PC-3 (cell line): Measurements from ENCODE around the gene RABGGTA. TPM values are rescaled to one million over a fixed set of nuclear protein-coding genes. Genes with fewer than 3 reads are reported as not detected.

Source experiments
- ATAC-seq: fragments of 200-7000 bp; cut with Tn5 transposase; 2 replicates; pipeline ENCODE4 v1.9.1; 2020; ENCODE audit warnings: mild to moderate bottlenecking, moderate library complexity
- BruUV-seq: library from RNA; stranded (reverse); fragments of 400-500 nt; replicated peaks from 2 replicates; lab custom pipeline; 2021; lab: Mats Ljungman, UMichigan
- CTCF ChIA-PET: fragments of 300-600 bp; sonication (Branson Sonifier 250); formaldehyde crosslinking; loops from one replicate; lab custom pipeline; 2022; ENCODE audit warnings: antibody characterized with exemption; lab: Charles Lee
- POLR2A ChIA-PET: fragments of 300-600 bp; sonication (Branson Sonifier 250); formaldehyde crosslinking; loops from one replicate; lab custom pipeline; 2022; ENCODE audit warnings: antibody characterized with exemption; ENCODE audit not compliant: unreplicated experiment; lab: Charles Lee
- DNase-seq: peaks from one replicate; pipeline ENCODE4 v3.0.0-alpha.2; 2015
- H2AFZ ChIP-seq: fragments of 300-600 bp; sonication (generic); 2 replicates; pipeline ENCODE4 v1.6.0; 2016; ENCODE audit warnings: antibody characterized with exemption, low read length
- H3F3A ChIP-seq: fragments of 300-600 bp; sonication (generic); one replicate; pipeline ENCODE4 v1.6.0; 2017; ENCODE audit warnings: antibody characterized with exemption, low read length, control low read depth, mild to moderate bottlenecking; ENCODE audit not compliant: unreplicated experiment
- H3K27ac ChIP-seq: fragments of 300-600 bp; sonication (generic); 2 replicates; pipeline ENCODE4 v1.5.1; 2016; ENCODE audit warnings: mild to moderate bottlenecking, low read length
- H3K27me3 ChIP-seq: fragments of 300-600 bp; sonication (generic); 2 replicates; pipeline ENCODE4 v1.6.1; 2016; ENCODE audit warnings: low read length, mixed read lengths
- H3K36me3 ChIP-seq: fragments of 300-600 bp; sonication (generic); 2 replicates; pipeline ENCODE4 v1.6.1; 2016; ENCODE audit warnings: low read depth, mixed run types, low read length, mixed read lengths
- H3K4me1 ChIP-seq: fragments of 300-600 bp; sonication (generic); 2 replicates; pipeline ENCODE4 v1.5.1; 2016; ENCODE audit warnings: low read length; ENCODE audit not compliant: insufficient read depth
- H3K4me2 ChIP-seq: fragments of 300-600 bp; sonication (generic); 2 replicates; pipeline ENCODE4 v1.6.0; 2016; ENCODE audit warnings: low read length
- H3K4me3 ChIP-seq: fragments of 300-600 bp; sonication (generic); 2 replicates; pipeline ENCODE4 v1.5.1; 2016; ENCODE audit warnings: mild to moderate bottlenecking, low read length, mixed read lengths
- H3K79me2 ChIP-seq: fragments of 300-600 bp; sonication (generic); 2 replicates; pipeline ENCODE4 v1.6.1; 2017; ENCODE audit warnings: low read length, mixed read lengths
- H3K9ac ChIP-seq: fragments of 300-600 bp; sonication (generic); 2 replicates; pipeline ENCODE4 v1.6.0; 2016; ENCODE audit warnings: mild to moderate bottlenecking, low read length
- H3K9me2 ChIP-seq: fragments of 300-600 bp; sonication (generic); replicated peaks from 2 replicates; pipeline ENCODE4 v1.6.1; 2016; ENCODE audit warnings: mixed run types, low read length, mixed read lengths
- H3K9me3 ChIP-seq: fragments of 300-600 bp; sonication (generic); 2 replicates; pipeline ENCODE4 v1.6.1; 2016; ENCODE audit warnings: low read length, mixed read lengths
- H4K20me1 ChIP-seq: fragments of 300-600 bp; sonication (generic); 2 replicates; pipeline ENCODE4 v1.6.1; 2016; ENCODE audit warnings: low read length, mixed read lengths
- CTCF ChIP-seq: fragments of 300-600 bp; sonication (generic); conservative IDR thresholded peaks from 2 replicates; pipeline ENCODE4 v1.5.1; 2017; ENCODE audit warnings: antibody characterized with exemption, low read depth, mild to moderate bottlenecking, low read length
- EZH2 ChIP-seq: fragments of 300-600 bp; sonication (generic); IDR thresholded peaks from one replicate; pipeline ENCODE4 v1.6.1; 2017; ENCODE audit warnings: antibody characterized with exemption, mild to moderate bottlenecking, low read length; ENCODE audit not compliant: unreplicated experiment
- EZH2phosphoT487 ChIP-seq: fragments of 300-600 bp; sonication (generic); IDR thresholded peaks from 2 replicates; pipeline ENCODE4 v1.6.1; 2018; ENCODE audit warnings: mild to moderate bottlenecking, antibody characterized with exemption, low read length, borderline replicate concordance
- intact Hi-C: fragments of 100-400 bp; cut with micrococcal nuclease; formaldehyde crosslinking; loops from 2 replicates; pipeline ENCODE4 v1.9.0; 2023
- total RNA-seq: library from RNA; depleted of rRNA; stranded (reverse); fragments of >200 nt; gene quantifications from 2 replicates; pipeline ENCODE4 v1.2.3, GENCODE V29; 2014

The RABGGTA gene
- total RNA-seq, 1 experiment from 2014 or later, result 39.2 TPM

- 0 out of 2 replicates have a peak, but pooled peaks cover 3% of the 10 kb centered on the region for H4K20me1 ChIP-seq
- no TSS peak for BruUV-seq
- peak overlapping the region; percentile 92 for H3K27ac ChIP-seq
- H3K79me2 ChIP-seq, result peaks cover 26% of the 10 kb centered on the region
- peak overlapping the region; percentile 89 for H2AFZ ChIP-seq
- no peaks in the 10 kb centered on the region for H3K9me3 ChIP-seq
- H3K27me3 ChIP-seq, result no peaks in the 10 kb centered on the region
- DNase-seq (peak; percentile 21), ATAC-seq (no peak)
- ChIA-PET CTCF (interaction anchor here (0.6 to 2.6 kb wide), 2 partner anchors 54 to 64 kb away, joined by 3 to 55 read pairs; partner anchors contain the start of gene CIDEB), POLR2A (no interaction called here)
- H3F3A ChIP-seq, result no peaks in the 10 kb centered on the region
- H3K4me2 ChIP-seq, result peak overlapping the region; percentile 91
- intact Hi-C loops, result loop anchor here (1.0 to 2.0 kb wide), 3 partner anchors 27 to 187 kb away; partner anchors contain the start of gene RABGGTA
- H3K4me3 ChIP-seq, result peak overlapping the region; percentile 76
- peak overlapping the region; percentile 88 for H3K9ac ChIP-seq
- peaks cover 24% of the 10 kb centered on the region; the same call in 1 of the 2 replicates for H3K36me3 ChIP-seq
- no peak for TF ChIP-seq EZH2phosphoT487
- no peak for TF ChIP-seq CTCF
- TF ChIP-seq EZH2, result no peak
- no peaks in the 10 kb centered on the region for H3K9me2 ChIP-seq
- H3K4me1 ChIP-seq, result peaks cover 37% of the 10 kb centered on the region
These were observed 28.0 kb downstream of the RABGGTA start for GRCh38 chr14:24243336-24243836.

DNA sequence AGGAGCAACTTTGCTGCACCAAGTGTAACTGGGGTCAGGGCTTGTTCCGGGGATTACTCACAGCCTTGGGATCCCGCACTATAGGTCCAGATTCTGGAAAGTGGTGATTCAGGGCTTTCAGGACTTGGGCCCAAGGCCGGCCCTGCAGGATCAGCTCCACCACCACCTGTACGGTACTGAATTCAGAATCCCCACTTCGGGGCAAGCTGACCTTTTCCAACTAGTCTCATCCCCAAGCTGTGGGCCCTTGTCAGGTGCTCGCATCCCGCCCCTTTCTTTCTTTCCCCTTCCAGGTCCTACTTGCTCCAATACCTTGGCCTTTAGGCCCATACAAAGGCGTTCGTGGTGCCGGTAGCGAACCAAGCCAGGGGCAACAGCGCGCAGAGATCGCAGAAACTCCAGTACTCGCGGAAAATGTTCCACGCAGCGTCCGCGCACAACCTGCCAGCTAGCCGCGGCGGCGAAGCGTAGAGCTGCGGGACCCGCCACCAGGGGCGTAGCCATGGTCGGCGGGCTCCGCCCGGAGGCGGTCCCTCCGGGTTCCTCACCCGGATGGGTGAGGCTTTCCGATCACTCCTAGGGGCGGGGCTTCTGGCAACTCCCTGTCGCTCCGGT lies 29.5 kb downstream of the RABGGTA start:
- peak; percentile 87 for ATAC-seq
- H3K9me2 ChIP-seq, result no peaks in the 10 kb centered on the region
- H3K4me1 ChIP-seq, result peaks cover 42% of the 10 kb centered on the region
- H2AFZ ChIP-seq, result peak overlapping the region; percentile 89
- H3K27ac ChIP-seq, result peak overlapping the region; percentile 92
- 0 out of 2 replicates have a peak, but pooled peaks cover 3% of the 10 kb centered on the region for H4K20me1 ChIP-seq
- peak overlapping the region; percentile 88 for H3K9ac ChIP-seq
- H3K9me3 ChIP-seq, result no peaks in the 10 kb centered on the region
- BruUV-seq, result TSS peak; percentile 49
- peaks cover 26% of the 10 kb centered on the region for H3K79me2 ChIP-seq
- intact Hi-C loops, result loop anchor here (1.0 to 2.0 kb wide), 4 partner anchors 10 to 189 kb away; partner anchors contain the start of genes GMPR2, NEDD8, RABGGTA and TM9SF1
- peaks cover 36% of the 10 kb centered on the region for H3K36me3 ChIP-seq
- no peak for TF ChIP-seq EZH2
- 0 out of 2 replicates have a peak, but pooled peaks have one; percentile 27 for TF ChIP-seq CTCF
- no peak for TF ChIP-seq EZH2phosphoT487
- CTCF ChIA-PET, result interaction anchor here (0.6 to 2.6 kb wide), 10 partner anchors 26 to 200 kb away, joined by 3 to 55 read pairs (median 4); partner anchors contain the start of genes CHMP4A, CIDEB, MDP1 and RABGGTA
- no peaks in the 10 kb centered on the region for H3K27me3 ChIP-seq
- peak overlapping the region; percentile 76 for H3K4me3 ChIP-seq
- POLR2A ChIA-PET, result interaction anchor here (0.6 to 1.3 kb wide), 10 partner anchors 27 to 95 kb away, joined by 3 to 16 read pairs (median 4); partner anchors contain the start of genes CIDEB, DHRS1, NOP9 and PSME2
- peak overlapping the region; percentile 91 for H3K4me2 ChIP-seq
- DNase-seq, result peak; percentile 95
- no peaks in the 10 kb centered on the region for H3F3A ChIP-seq
